GM12872 (cell line): Measurements from ENCODE around the gene NTRK2.

Experiments used
- TF ChIP-seq, protein P1 (sequence below): IDR thresholded peaks from 3 replicates; pipeline ENCODE4 v1.5.1; 2011; ENCODE audit warnings: low read depth, mild to moderate bottlenecking, low read length, moderate library complexity; ENCODE audit not compliant: insufficient read depth

NTRK2 gene

GRCh38 chr9:84997472-84997871 is 327.9 kb downstream of the NTRK2 start:
- TF ChIP-seq, protein P1, sequence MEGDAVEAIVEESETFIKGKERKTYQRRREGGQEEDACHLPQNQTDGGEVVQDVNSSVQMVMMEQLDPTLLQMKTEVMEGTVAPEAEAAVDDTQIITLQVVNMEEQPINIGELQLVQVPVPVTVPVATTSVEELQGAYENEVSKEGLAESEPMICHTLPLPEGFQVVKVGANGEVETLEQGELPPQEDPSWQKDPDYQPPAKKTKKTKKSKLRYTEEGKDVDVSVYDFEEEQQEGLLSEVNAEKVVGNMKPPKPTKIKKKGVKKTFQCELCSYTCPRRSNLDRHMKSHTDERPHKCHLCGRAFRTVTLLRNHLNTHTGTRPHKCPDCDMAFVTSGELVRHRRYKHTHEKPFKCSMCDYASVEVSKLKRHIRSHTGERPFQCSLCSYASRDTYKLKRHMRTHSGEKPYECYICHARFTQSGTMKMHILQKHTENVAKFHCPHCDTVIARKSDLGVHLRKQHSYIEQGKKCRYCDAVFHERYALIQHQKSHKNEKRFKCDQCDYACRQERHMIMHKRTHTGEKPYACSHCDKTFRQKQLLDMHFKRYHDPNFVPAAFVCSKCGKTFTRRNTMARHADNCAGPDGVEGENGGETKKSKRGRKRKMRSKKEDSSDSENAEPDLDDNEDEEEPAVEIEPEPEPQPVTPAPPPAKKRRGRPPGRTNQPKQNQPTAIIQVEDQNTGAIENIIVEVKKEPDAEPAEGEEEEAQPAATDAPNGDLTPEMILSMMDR, result no peak

DNA sequence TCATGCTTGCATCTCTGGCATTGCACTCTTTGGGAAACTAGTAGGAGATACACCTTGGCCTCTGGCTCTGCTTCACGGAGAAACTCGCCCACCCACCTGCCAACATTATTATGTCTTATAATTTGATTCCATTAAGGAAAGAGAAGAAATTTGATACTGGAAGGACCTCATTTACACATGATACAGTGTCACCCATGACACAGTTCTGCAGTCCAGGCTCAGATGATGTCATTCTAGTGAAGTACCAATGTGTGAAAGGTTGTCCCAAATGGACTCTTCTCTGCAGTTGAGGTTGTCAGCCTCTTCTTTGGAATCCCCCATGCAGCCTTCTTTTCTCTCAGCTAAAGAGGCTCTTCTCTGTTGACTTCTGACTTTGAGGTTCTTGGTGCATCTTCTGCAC is 329.1 kb downstream of the NTRK2 start:
- TF ChIP-seq, protein P1, result no peak

- TF ChIP-seq, protein P1, result no peak
Measured at GRCh38 chr9:84999788-85000187, 330.3 kb downstream of the NTRK2 start.

DNA sequence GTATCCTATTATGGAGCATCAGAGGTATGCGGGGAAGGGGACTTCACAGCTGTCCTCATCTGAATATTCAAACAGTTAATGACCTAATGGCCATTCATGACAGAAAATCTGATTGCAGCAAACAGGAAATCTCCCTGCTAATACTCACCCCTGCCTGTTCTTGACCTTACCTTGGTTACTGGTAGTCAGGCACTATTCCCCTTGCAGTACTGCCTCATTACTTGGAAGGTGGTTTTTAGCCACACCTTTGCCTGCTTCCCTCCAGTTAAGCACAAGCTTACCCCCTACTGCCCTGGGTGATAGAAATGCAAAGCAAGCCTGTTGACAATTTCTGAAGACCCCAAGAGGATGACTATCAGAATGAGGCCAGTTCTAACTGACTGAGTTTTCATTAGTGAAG is 332.4 kb downstream of the NTRK2 start:
- TF ChIP-seq, protein P1, result no peak

GRCh38 chr9:85004818-85005413 is 335.4 kb downstream of the NTRK2 start:
- TF ChIP-seq, protein P1, result no peak

DNA sequence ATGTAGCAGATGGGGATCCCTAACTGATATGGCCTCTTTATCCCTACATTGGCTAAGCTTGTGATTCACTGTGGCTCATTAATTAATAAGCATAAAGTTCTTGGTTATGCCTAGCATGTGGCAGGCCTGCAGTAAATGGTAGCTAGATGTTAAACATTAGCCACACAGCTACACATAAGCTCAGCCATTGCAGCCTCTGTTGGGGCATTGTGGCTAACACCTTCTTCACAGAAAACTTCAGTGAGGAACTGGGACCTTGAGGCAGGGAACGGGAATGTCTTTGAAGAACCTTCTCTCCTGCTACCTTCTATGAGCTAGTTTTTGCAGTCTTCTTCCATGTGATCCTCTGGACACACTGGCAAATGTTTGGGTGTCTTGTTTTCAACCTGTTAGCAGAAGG is 338.2 kb downstream of the NTRK2 start:
- TF ChIP-seq, protein P1, result no peak

- TF ChIP-seq, protein P1, result no peak
Measured at GRCh38 chr9:85008215-85008614, 338.7 kb downstream of the NTRK2 start.

GRCh38 chr9:85009251-85009650 is 339.7 kb downstream of the NTRK2 start:
- TF ChIP-seq, protein P1, result no peak
